ENCODE results near the gene SLC37A1. TPM values are rescaled to one million over a fixed set of nuclear protein-coding genes. Genes with fewer than 3 reads are reported as not detected.
A peak's percentile ranks its signal among the peaks of the same experiment; 100 is the strongest.

Gene SLC37A1
- total RNA-seq, 6 donors from 2014 or later = 20.8 to 70.2 (median 36.8) TPM

- Histone ChIP-seq H3K36me3 (no peaks in the 10 kb centered on the region), H3K4me3 (no peak overlapping the region), H3K27ac (no peak overlapping the region), H3K4me1 (peaks cover 6 to 15% (median 11%) of the 10 kb centered on the region in 4 donors), H3K9me3 (no peaks in the 10 kb centered on the region), H3K27me3 (no peaks in the 10 kb centered on the region)
- no peak for ATAC-seq (ENCODE audit: low FRiP score in 2 of 2)
- DNase-seq = no peak
- WGBS, 2 donors = 90% methylated on average over 11 to 13 of the region's 13 CpGs
- TF ChIP-seq POLR2AphosphoS5 (IDR thresholded peaks at IDR 0.05) = no peak
- TF ChIP-seq EP300 (IDR thresholded peaks at IDR 0.05) = no peak
- no peak for TF ChIP-seq CTCF (IDR thresholded peaks at IDR 0.05)
- no peak for TF ChIP-seq POLR2A (IDR thresholded peaks at IDR 0.05)
Observed at GRCh38 chr21:42493109-42494060, 20.3 kb upstream of the SLC37A1 start.

- ATAC-seq (ENCODE audit: low FRiP score in 2 of 2) (no peak), DNase-seq (no peak)
- Histone ChIP-seq H3K27me3 (no peaks in the 10 kb centered on the region), H3K4me1 (peaks cover 6 to 15% (median 11%) of the 10 kb centered on the region in 4 donors), H3K36me3 (no peaks in the 10 kb centered on the region), H3K9me3 (no peaks in the 10 kb centered on the region), H3K4me3 (peak overlapping the region in 1 of 4 donors; percentile 65), H3K27ac (no peak overlapping the region)
- TF ChIP-seq POLR2A (IDR thresholded peaks at IDR 0.05) = no peak
- no peak for TF ChIP-seq CTCF (IDR thresholded peaks at IDR 0.05)
- no peak for TF ChIP-seq EP300 (IDR thresholded peaks at IDR 0.05)
- TF ChIP-seq POLR2AphosphoS5 (IDR thresholded peaks at IDR 0.05) = no peak
- WGBS, 2 donors = 90 to 95% methylated on average over 5 of the region's 5 CpGs
Observed at GRCh38 chr21:42495027-42495426, 18.6 kb upstream of the SLC37A1 start.

- ATAC-seq (ENCODE audit: low FRiP score in 2 of 2) (no peak), DNase-seq (peak in 1 of 2 donors; percentile 34)
- TF ChIP-seq POLR2A (IDR thresholded peaks at IDR 0.05) = peak in 2 of 4 donors; percentile 17 to 30
- peak in 1 of 6 experiments; percentile 35 for TF ChIP-seq CTCF (IDR thresholded peaks at IDR 0.05)
- TF ChIP-seq POLR2AphosphoS5 (IDR thresholded peaks at IDR 0.05) = no peak
- Histone ChIP-seq H3K36me3 (no peaks in the 10 kb centered on the region), H3K4me1 (peaks cover 6 to 15% (median 11%) of the 10 kb centered on the region in 4 donors), H3K27me3 (no peaks in the 10 kb centered on the region), H3K27ac (peak overlapping the region in 2 of 4 donors; percentile 63 to 81), H3K9me3 (no peaks in the 10 kb centered on the region), H3K4me3 (peak overlapping the region; percentile 61 to 82 (median 66))
- WGBS, 2 donors = 4 to 5% methylated on average over 15 to 18 of the region's 18 CpGs
Observed at GRCh38 chr21:42495765-42496119, 17.9 kb upstream of the SLC37A1 start.

GRCh38 chr21:42496120-42496838 lies 17.4 kb upstream of the SLC37A1 start, which contains the start of gene RSPH1:
Gene RSPH1 (minus strand): TSS chr21:42496224. CDS start chr21:42496186, 38 bp downstream.
- ATAC-seq (ENCODE audit: low FRiP score in 2 of 2) (peak; percentile 99 to 100), DNase-seq (peak; percentile 98 to 100)
- Histone ChIP-seq H3K27ac (peak within 1 kb of the TSS; percentile 81 to 87 (median 82)), H3K4me1 (peaks cover 6 to 15% (median 11%) of the 10 kb centered on the region in 4 donors), H3K9me3 (no peaks in the 10 kb centered on the region), H3K4me3 (peak within 1 kb of the TSS; percentile 61 to 82 (median 66)), H3K27me3 (no peaks in the 10 kb centered on the region), H3K36me3 (no peaks in the 10 kb centered on the region)
- TF ChIP-seq CTCF (IDR thresholded peaks at IDR 0.05) = no peak
- peak in 3 of 4 donors; percentile 54 to 91 (median 75) for TF ChIP-seq POLR2A (IDR thresholded peaks at IDR 0.05)
- TF ChIP-seq POLR2AphosphoS5 (IDR thresholded peaks at IDR 0.05) = peak; percentile 23 to 79
- WGBS, 2 donors = 0 to 1% methylated on average over 5 to 32 of the region's 58 CpGs
